Measurements from ENCODE around the gene SLC52A3.
"Not testable (repeated sequence)": the region's sequence is repeated elsewhere in the genome, so short reads cannot be mapped to it uniquely, and the experiment has no call there.

The SLC52A3 gene

DNA sequence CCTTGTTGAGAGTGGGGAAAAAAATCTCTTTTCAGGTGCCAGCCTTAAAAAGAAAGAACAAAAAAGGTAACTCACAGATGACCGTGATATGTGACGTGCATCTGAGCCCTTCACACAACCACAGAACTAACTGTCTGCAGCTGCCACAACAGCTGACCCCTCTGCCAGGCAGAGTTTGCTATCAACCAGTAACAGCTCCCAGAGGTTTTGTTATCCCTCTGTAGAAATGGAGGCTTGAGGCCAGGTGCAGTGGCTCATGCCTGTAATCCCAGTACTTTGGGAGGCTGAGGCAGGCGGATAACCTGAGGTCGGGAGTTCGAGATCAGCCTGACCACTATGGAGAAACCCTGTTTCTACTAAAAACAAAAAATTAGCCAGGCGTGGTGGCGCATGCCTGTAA, 42.8 kb downstream of the SLC52A3 start:
- DNase-seq, result no peak

DNA sequence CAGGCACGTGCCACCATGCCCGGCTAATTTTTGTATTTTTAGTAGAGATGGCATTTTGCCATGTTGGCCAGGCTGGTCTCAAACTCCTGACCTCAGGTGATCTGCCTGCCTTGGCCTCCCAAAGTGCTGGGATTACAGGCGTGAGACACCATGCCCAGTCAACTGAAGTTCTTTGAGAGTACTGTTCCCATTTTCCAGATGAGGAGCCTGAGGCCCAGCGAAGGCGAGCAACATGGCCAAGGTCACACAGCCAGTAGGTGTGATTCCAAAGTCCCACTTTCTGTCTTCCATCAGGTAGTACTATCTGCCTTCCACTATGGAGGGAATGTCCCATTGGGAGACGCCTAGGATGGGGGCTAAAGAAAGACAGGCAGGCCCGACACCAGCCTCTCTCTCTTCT, 43.5 kb downstream of the SLC52A3 start:
- not testable (repeated sequence) for DNase-seq

GRCh38 chr20:723756-724155, 44.5 kb downstream of the SLC52A3 start:
- DNase-seq, result no peak

DNA sequence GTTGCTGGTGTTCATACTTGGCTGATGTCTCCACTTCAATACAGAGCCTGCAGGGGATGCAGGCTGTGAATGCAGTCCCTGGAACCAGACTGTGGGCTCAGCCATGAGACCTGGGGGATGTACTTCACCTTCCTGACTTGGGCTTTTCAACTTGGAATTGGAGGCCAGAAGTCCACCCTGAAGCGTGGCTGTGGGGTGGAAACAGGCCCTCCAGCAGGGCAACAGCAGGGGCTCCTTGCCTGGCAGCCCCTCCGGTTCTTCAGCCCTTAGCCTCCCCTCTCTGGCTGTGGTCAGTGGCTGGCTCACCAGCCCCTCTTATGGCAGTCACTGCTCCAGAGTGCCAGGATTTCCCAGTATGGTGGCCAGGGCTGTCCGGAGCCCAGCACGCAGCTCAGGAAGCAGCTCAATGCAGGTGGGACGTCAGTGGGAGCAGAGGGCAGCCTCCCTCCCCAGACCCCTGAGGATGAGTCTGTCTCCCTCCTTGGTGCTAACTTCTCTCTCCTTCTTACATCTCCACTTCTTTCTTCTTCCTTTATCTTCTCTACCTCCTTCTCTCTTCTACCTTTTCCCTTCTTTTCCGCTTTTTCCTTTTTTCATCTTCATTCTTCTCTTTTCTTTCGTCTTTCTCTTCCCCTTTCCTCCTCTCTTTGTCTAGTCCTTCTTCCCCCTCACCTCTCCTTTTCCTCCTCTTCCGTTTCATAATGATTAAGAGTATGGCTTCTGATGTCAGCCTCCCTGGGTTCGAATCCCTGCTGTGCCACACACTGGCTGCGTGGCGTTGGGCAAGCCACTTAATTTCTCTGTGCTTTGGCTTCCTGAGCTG, 45.3 kb downstream of the SLC52A3 start:
- no peak for DNase-seq

DNA sequence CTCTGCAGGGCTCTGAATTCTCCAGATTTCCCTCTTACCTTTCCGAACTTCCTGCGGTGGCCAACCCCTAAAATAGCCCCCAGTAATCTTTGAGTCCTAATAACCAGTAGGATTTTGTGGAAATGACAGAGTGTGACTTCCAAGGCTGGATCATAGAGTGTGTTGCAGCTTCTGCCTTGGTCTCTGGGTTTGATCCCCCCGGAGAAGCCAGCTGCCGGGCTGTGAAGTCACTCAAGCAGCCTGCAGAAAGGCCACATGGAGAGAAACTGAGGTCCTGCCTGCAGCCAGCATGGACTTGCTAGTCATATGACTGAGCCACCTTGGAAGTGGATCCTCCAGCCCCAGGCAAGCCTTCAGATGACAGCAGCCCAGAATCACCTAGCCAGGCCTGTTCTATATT, 46.4 kb downstream of the SLC52A3 start:
- no peak for DNase-seq

- no peak for DNase-seq
These were observed 48.5 kb downstream of the SLC52A3 start for GRCh38 chr20:719816-720215.

GRCh38 chr20:719068-719467, 49.2 kb downstream of the SLC52A3 start:
- no peak for DNase-seq

GRCh38 chr20:717832-718231, 50.5 kb downstream of the SLC52A3 start:
- DNase-seq, result no peak

- no peak for DNase-seq
These were observed 51.0 kb downstream of the SLC52A3 start for GRCh38 chr20:717271-717670.

DNA sequence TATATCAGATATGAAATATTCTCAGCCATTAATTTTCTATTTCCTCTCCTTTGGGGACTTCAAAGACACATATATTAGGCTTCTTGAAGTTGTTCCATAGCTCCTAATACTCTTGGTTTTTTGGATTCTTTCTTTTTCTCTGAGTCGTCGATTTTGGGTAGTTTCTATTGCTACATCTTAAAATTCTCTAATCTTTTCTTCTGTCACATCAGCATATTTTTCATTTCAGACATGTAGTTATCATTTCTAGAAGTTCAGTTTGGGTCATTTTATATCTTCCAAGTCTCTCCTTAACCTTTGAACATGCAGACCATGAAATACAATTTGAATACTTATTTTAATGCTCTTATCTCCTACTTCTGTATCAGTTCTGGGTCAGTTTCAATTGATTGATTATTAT, 53.8 kb downstream of the SLC52A3 start:
- no peak for DNase-seq

GRCh38 chr20:711576-711975, 56.7 kb downstream of the SLC52A3 start:
- no peak for DNase-seq

GRCh38 chr20:710780-711450, 57.4 kb downstream of the SLC52A3 start:
- no peak for DNase-seq

Measured in hematopoietic multipotent progenitor cell treated with erythropoietin and hydrocortisone succinate and interleukin-3 and kit ligand, for 8 days (in vitro differentiated cells).